Activated CD8-positive, alpha-beta T cell treated with anti-CD3 and anti-CD28 coated beads for 36 hours (primary cell): ENCODE results near the gene PCCA. TPM values are rescaled to one million over a fixed set of nuclear protein-coding genes. Genes with fewer than 3 reads are reported as not detected.
A peak's percentile ranks its signal among the peaks of the same experiment; 100 is the strongest.

Source experiments
- ATAC-seq: fragments of 200-7000 bp; cut with Tn5 transposase; one replicate; pipeline ENCODE4 v1.10.0; 2021; ENCODE audit warnings: mild to moderate bottlenecking, moderate library complexity
- CTCF ChIA-PET: fragments of 350-600 bp; sonication (Branson Sonifier 250); formaldehyde crosslinking; loops from one replicate; lab custom pipeline; 2021; ENCODE audit warnings: antibody characterized with exemption; lab: Charles Lee
- POLR2A ChIA-PET: fragments of 350-600 bp; sonication (Branson Sonifier 250); formaldehyde crosslinking; loops from one replicate; lab custom pipeline; 2021; ENCODE audit warnings: antibody characterized with exemption; lab: Charles Lee
- DNase-seq: peaks from one replicate; pipeline ENCODE4 v3.0.0-alpha.2; 2020
- H3K27ac Mint-ChIP-seq: one replicate; pipeline ENCODE4 v1.8.0; 2021; ENCODE audit warnings: mild to moderate bottlenecking, mixed read lengths
- H3K27me3 Mint-ChIP-seq: one replicate; pipeline ENCODE4 v1.8.0; 2021; ENCODE audit warnings: mixed read lengths
- H3K36me3 Mint-ChIP-seq: one replicate; pipeline ENCODE4 v1.8.0; 2021; ENCODE audit warnings: low read depth, mixed read lengths
- H3K4me1 Mint-ChIP-seq: one replicate; pipeline ENCODE4 v1.8.0; 2021; ENCODE audit warnings: low read depth, mixed read lengths
- H3K4me3 Mint-ChIP-seq: one replicate; pipeline ENCODE4 v1.8.0; 2021; ENCODE audit warnings: mild to moderate bottlenecking, moderate library complexity, mixed read lengths
- H3K9me3 Mint-ChIP-seq: one replicate; pipeline ENCODE4 v1.8.0; 2021; ENCODE audit warnings: mixed read lengths
- CTCF ChIP-seq: fragments of 200-600 bp; IDR thresholded peaks from one replicate; pipeline ENCODE4 v1.8.0; 2022; ENCODE audit warnings: antibody characterized with exemption, mild to moderate bottlenecking
- intact Hi-C: fragments of 100-400 bp; cut with micrococcal nuclease; formaldehyde crosslinking; loops from one replicate; pipeline ENCODE4 v1.10.0; 2022
- total RNA-seq, 2 experiments: library from RNA; stranded (reverse); gene quantifications; one replicate each; pipeline ENCODE4 v1.2.3, GENCODE V29; 2021

PCCA gene
- total RNA-seq, 2 experiments from 2014 or later = 8.4 to 9.2 TPM

GRCh38 chr13:100195568-100195967 is 106.7 kb downstream of the PCCA start:
- intact Hi-C loops = no loop called here
- no peak overlapping the region for H3K4me3 Mint-ChIP-seq
- ATAC-seq = no peak
- ChIA-PET POLR2A (no interaction called here), CTCF (no interaction called here)
- no peak for DNase-seq
- no peak overlapping the region for H3K27ac Mint-ChIP-seq
- H3K36me3 Mint-ChIP-seq = no peaks in the 10 kb centered on the region
- H3K9me3 Mint-ChIP-seq = no peaks in the 10 kb centered on the region
- TF ChIP-seq CTCF = no peak
- H3K27me3 Mint-ChIP-seq = no peaks in the 10 kb centered on the region
- peaks cover 2% of the 10 kb centered on the region for H3K4me1 Mint-ChIP-seq

DNA sequence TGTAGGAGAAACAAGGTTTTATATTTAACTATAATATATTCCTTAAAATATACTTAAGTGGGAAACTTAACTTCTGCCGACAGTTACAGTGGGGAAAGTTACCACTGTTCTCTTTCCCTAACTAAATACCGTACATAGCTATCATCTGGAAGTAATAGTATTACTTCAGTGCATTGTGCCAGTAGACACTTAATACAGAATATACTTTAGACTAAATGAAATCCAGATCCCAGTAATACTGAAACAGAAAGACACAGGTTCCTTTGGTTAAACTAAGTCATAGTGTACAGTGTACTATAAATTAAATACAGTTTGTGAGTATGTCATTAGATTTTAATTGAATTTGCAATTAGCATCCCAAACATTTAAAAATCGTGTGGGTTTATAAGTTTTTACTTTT is 107.5 kb downstream of the PCCA start:
- no peak overlapping the region for H3K4me3 Mint-ChIP-seq
- DNase-seq (no peak), ATAC-seq (no peak)
- no peaks in the 10 kb centered on the region for H3K27me3 Mint-ChIP-seq
- intact Hi-C loops = no loop called here
- POLR2A ChIA-PET = no interaction called here
- H3K36me3 Mint-ChIP-seq = no peaks in the 10 kb centered on the region
- peaks cover 2% of the 10 kb centered on the region for H3K4me1 Mint-ChIP-seq
- CTCF ChIA-PET = no interaction called here
- H3K9me3 Mint-ChIP-seq = no peaks in the 10 kb centered on the region
- H3K27ac Mint-ChIP-seq = no peak overlapping the region
- no peak for TF ChIP-seq CTCF

DNA sequence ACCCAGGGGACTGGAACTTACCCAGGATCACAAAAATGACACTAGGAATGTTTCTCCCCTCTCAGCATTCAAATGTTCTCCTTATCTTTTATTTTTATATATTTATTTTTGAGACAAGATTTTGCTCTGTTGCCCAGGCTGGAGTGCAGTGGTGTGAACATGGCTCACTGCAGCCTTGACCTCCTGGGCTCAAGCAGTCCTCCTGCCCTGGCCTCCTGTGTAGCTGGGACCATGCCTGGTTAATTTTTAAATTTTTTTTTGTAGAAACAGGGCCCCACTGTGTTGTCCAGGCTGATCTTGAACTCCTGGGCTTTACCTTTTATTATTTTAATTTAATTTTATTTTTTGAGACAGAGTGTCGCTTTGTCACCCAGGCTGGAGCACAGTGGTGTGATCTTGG is 108.2 kb downstream of the PCCA start:
- intact Hi-C loops = no loop called here
- no peak for DNase-seq
- Mint-ChIP-seq H3K9me3 (no peaks in the 10 kb centered on the region), H3K4me1 (peaks cover 2% of the 10 kb centered on the region), H3K27me3 (no peaks in the 10 kb centered on the region), H3K36me3 (no peaks in the 10 kb centered on the region), H3K4me3 (no peak overlapping the region), H3K27ac (no peak overlapping the region)
- ChIA-PET POLR2A (no interaction called here), CTCF (no interaction called here)
- TF ChIP-seq CTCF = no peak
- ATAC-seq = no peak

DNA sequence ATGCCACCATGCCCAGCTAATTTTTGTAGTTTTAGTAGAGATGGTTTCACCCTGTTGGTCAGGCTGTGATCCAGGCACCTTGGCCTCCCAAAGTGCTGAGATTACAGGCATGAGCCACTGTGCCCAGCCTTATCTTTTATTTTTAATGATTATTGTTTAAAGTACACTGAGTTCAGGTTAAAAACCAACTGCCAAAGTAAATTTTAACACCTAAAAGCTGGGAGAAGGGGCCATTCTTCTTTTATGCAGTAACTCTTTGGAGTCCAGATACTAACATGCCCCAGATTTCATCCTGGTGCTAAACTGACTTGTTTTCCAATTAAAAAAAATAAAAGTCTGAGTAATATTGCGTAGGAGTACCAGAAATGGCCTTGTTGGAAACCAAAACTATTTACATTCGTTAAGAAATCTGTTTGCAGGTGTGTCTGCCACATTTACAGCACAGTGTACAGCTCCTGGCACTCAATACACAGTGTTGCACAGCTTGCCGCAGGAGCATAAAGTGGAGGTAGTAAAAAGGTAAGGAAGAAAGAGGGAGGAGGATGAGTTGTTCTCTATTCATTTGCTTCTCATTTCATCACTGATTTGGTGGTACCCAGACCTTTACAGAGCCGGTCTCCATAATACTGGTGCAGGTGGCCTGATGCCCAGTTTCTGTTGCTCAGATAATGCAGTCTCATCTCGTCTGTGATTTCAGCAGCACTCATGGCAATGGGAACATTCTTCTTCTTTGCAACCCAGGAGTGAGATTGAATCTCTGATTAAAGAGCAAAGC is 108.9 kb downstream of the PCCA start:
- H3K36me3 Mint-ChIP-seq = no peaks in the 10 kb centered on the region
- H3K4me1 Mint-ChIP-seq = peaks cover 2% of the 10 kb centered on the region
- no peaks in the 10 kb centered on the region for H3K27me3 Mint-ChIP-seq
- H3K4me3 Mint-ChIP-seq = no peak overlapping the region
- ChIA-PET POLR2A (no interaction called here), CTCF (no interaction called here)
- H3K27ac Mint-ChIP-seq = no peak overlapping the region
- intact Hi-C loops = no loop called here
- TF ChIP-seq CTCF = no peak
- no peak for ATAC-seq
- no peak for DNase-seq
- H3K9me3 Mint-ChIP-seq = no peaks in the 10 kb centered on the region

- peak overlapping the region; percentile 66 for H3K27ac Mint-ChIP-seq
- H3K9me3 Mint-ChIP-seq = no peaks in the 10 kb centered on the region
- H3K4me1 Mint-ChIP-seq = peaks cover 14% of the 10 kb centered on the region
- DNase-seq = peak; percentile 27
- peak overlapping the region; percentile 37 for H3K4me3 Mint-ChIP-seq
- H3K36me3 Mint-ChIP-seq = no peaks in the 10 kb centered on the region
- ChIA-PET CTCF (interaction anchor here (1.0 to 1.9 kb wide), 3 partner anchors 288 to 305 kb away, joined by 3 to 5 read pairs (median 3); no protein-coding TSS in a partner anchor), POLR2A (interaction anchor here (0.7 to 1.3 kb wide), 4 partner anchors 19 to 225 kb away, joined by 3 to 5 read pairs (median 4); no protein-coding TSS in a partner anchor)
- H3K27me3 Mint-ChIP-seq = no peaks in the 10 kb centered on the region
- intact Hi-C loops = no loop called here
- TF ChIP-seq CTCF = no peak
- ATAC-seq = peak; percentile 93
These were observed 114.9 kb downstream of the PCCA start for GRCh38 chr13:100203696-100204367.
